Lung (tissue), 12 donors: Measurements from ENCODE around the gene LCP2. TPM values are rescaled to one million over a fixed set of nuclear protein-coding genes. Genes with fewer than 3 reads are reported as not detected.
A peak's percentile ranks its signal among the peaks of the same experiment; 100 is the strongest.

Source experiments
- ATAC-seq: fragments of 200-7000 bp; cut with Tn5 transposase; one replicate; pipeline ENCODE4 v1.9.1; 2020; ENCODE audit warnings: moderate number of reproducible peaks; ENCODE audit not compliant: insufficient read depth, low FRiP score
- DNase-seq, 3 donors: peaks; one replicate each; pipeline ENCODE4 v3.0.0-alpha.2; 2013 to 2017
- H3K27ac ChIP-seq, 2 donors: one replicate each; pipeline ENCODE4 v1.5.1; 2013; ENCODE audit warnings: mild to moderate bottlenecking in 2 of 2, moderate library complexity in 2 of 2, control low read depth in 1 of 2, inconsistent platforms in 1 of 2, low read depth in 1 of 2, low read length in 1 of 2
- H3K27me3 ChIP-seq, 3 donors: one replicate each; pipeline ENCODE4 v1.5.1; 2013; ENCODE audit warnings: low read length in 2 of 3; ENCODE audit not compliant: control insufficient read depth in 3 of 3, insufficient read depth in 3 of 3
- H3K36me3 ChIP-seq, 4 donors: one replicate each; pipeline ENCODE4 v1.5.1; 2013; ENCODE audit warnings: low read length in 4 of 4, mild to moderate bottlenecking in 1 of 4, moderate library complexity in 1 of 4; ENCODE audit not compliant: control insufficient read depth in 4 of 4, insufficient read depth in 4 of 4
- H3K4me1 ChIP-seq, 5 donors: one replicate each; pipeline ENCODE4 v1.5.1; 2013; ENCODE audit warnings: low read length in 5 of 5, mild to moderate bottlenecking in 2 of 5, moderate library complexity in 1 of 5; ENCODE audit not compliant: control insufficient read depth in 5 of 5, insufficient read depth in 5 of 5
- H3K4me3 ChIP-seq: one replicate; pipeline ENCODE4 v1.5.1; 2013; ENCODE audit warnings: mild to moderate bottlenecking, control low read depth, moderate library complexity
- H3K9ac ChIP-seq, 2 donors: one replicate each; pipeline ENCODE4 v1.5.1; 2013; ENCODE audit warnings: low read length in 2 of 2, control low read depth in 1 of 2; ENCODE audit not compliant: insufficient read depth in 1 of 2
- H3K9me3 ChIP-seq, 4 donors: one replicate each; pipeline ENCODE4 v1.5.1; 2013; ENCODE audit warnings: low read length in 3 of 4, mild to moderate bottlenecking in 1 of 4, moderate library complexity in 1 of 4; ENCODE audit not compliant: control insufficient read depth in 4 of 4, insufficient read depth in 3 of 4
- WGBS, 2 donors: extraction: QIAGEN DNeasy Blood & Tissue Kit; methylation state at CpG; one replicate each; pipeline ENCODE4 v1.1.7; 2013; 5-methylcytosine and 5-hydroxymethylcytosine counted together
- polyA plus RNA-seq, 2 donors: library from polyadenylated mRNA; stranded (reverse); fragments of 200-250 nt; gene quantifications; one replicate each; pipeline ENCODE4 v1.2.1, GENCODE V29; 2013
- total RNA-seq, 2 donors: library from RNA; depleted of rRNA in 1 of 2; stranded (reverse); fragments of >200 nt in 1 of 2; gene quantifications; one replicate each; pipeline ENCODE4 v1.2.1, GENCODE V29; 2014 to 2021
- TF ChIP-seq, protein P1 (sequence below): IDR thresholded peaks from 2 replicates; pipeline ENCODE4 v1.5.1; 2012; ENCODE audit warnings: mild to moderate bottlenecking; ENCODE audit errors: control extremely low read depth, extremely low read depth
- donor health status: control.
- donor health status: control.
- donor health status: Bipolar disorder and iron deficiency.
- donor health status: healthy.
- donor health status: DM: yes; HTN: yes; CAD: no.

The LCP2 gene
- total and polyA plus RNA-seq, 4 donors: 15.6 to 127 (median 56.0) TPM

- H3K9me3 ChIP-seq: no peaks in the 10 kb centered on the region
- H3K27me3 ChIP-seq: peaks cover 0 to 7% (median 2%) of the 10 kb centered on the region in 3 donors
- H3K4me1 ChIP-seq: peaks cover 0 to 12% (median 5%) of the 10 kb centered on the region in 5 donors
- no peak overlapping the region for H3K9ac ChIP-seq
- no peak for DNase-seq
- TF ChIP-seq, protein P1, sequence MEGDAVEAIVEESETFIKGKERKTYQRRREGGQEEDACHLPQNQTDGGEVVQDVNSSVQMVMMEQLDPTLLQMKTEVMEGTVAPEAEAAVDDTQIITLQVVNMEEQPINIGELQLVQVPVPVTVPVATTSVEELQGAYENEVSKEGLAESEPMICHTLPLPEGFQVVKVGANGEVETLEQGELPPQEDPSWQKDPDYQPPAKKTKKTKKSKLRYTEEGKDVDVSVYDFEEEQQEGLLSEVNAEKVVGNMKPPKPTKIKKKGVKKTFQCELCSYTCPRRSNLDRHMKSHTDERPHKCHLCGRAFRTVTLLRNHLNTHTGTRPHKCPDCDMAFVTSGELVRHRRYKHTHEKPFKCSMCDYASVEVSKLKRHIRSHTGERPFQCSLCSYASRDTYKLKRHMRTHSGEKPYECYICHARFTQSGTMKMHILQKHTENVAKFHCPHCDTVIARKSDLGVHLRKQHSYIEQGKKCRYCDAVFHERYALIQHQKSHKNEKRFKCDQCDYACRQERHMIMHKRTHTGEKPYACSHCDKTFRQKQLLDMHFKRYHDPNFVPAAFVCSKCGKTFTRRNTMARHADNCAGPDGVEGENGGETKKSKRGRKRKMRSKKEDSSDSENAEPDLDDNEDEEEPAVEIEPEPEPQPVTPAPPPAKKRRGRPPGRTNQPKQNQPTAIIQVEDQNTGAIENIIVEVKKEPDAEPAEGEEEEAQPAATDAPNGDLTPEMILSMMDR: no peak
- 48 to 77% methylated on average over 7 of the region's 7 CpGs for WGBS, 2 donors
- H3K4me3 ChIP-seq: no peak overlapping the region
- no peak overlapping the region for H3K27ac ChIP-seq
- no peak for ATAC-seq
- H3K36me3 ChIP-seq: no peaks in the 10 kb centered on the region
Measured at GRCh38 chr5:170300361-170301013, 2.9 kb upstream of the LCP2 start.

DNA sequence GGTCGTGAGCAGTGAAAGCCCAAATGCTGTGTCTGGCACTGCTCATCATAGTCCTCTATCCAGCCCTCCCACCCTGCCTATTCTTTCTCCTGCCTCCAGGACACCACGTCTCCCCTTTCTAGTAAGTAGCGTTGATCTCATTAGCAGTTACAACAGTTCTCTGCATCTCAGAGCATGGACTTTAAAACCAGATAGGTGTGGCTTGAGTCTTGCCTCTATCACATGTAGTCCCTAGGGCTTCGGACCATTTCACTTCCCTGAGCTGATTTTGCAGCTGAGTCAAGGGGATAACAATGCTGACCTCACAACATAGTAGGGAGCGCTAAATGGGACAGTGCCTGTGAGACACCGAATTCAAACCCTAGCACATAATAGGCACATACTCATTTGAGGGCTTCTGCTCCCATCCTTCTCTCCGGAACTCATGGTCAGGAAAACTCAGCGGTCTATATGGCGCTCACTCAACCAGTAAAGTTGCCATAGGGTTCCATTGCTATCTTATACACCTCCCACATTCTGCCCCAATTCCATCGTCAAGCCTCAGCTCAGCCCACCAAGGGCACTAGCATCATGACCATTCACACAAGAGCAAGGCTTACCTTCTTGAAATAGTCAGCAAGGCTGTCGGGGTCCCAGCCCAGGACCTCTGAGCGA lies 515 bp downstream of the LCP2 start:
- Histone ChIP-seq H3K27me3 (peaks cover 0 to 24% (median 2%) of the 10 kb centered on the region in 3 donors), H3K4me1 (peaks cover 0 to 4% (median 0%) of the 10 kb centered on the region in 5 donors), H3K4me3 (peak overlapping the region; percentile 61), H3K9me3 (no peaks in the 10 kb centered on the region), H3K27ac (peak overlapping the region; percentile 28 to 97), H3K9ac (no peak overlapping the region), H3K36me3 (peaks cover 0 to 1% (median 0%) of the 10 kb centered on the region in 4 donors)
- DNase-seq (no peak), ATAC-seq (peak; percentile 24)
- WGBS, 2 donors: 30 to 44% methylated on average over 12 of the region's 12 CpGs
- TF ChIP-seq, protein P1: no peak

GRCh38 chr5:170296036-170296934 lies 1.3 kb downstream of the LCP2 start:
- peak overlapping the region; percentile 61 for H3K4me3 ChIP-seq

More at GRCh38 chr5:170296036-170296934, 1.3 kb downstream of the LCP2 start:
- WGBS, 2 donors: 31 to 49% methylated on average over 13 of the region's 13 CpGs
- no peak for DNase-seq
- TF ChIP-seq, protein P1: no peak
- no peak for ATAC-seq
- H3K4me1 ChIP-seq: peaks cover 0 to 4% (median 0%) of the 10 kb centered on the region in 5 donors
- peak overlapping the region in 1 of 2 donors; percentile 97 for H3K27ac ChIP-seq
- H3K9me3 ChIP-seq: no peaks in the 10 kb centered on the region
- H3K9ac ChIP-seq: no peak overlapping the region
- peaks cover 0 to 5% (median 0%) of the 10 kb centered on the region in 4 donors for H3K36me3 ChIP-seq
- peaks cover 0 to 27% (median 0%) of the 10 kb centered on the region in 3 donors for H3K27me3 ChIP-seq
